Measurements from ENCODE around the gene CAPSL.

Gene CAPSL

DNA sequence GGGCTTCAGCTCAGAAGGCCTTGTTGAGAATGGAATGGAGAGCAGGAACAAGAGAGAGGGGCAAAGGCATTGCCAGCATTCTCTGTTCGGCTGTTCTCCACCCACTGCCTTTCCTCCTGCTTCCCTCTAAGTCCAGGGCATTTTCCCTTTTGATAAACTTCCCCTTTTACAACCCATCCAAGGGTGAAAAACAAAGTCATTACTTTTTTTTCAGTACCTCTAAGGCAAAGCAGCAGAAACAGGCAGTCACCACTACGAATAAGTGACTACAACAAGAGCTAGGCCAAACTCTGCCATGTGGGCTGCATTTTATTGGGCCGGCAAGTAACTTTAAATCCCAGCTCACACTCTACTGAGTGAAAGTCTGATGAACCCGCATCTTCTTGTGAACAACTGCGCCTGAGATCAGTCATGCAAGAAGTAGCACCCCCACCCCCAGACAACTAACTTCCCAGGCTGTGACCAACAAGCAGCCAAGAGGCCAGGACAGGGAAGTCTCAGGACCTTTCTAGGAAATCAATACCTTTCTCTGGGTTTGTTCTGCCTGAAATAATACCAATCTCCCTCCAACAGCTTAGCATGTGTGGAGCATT is 68.6 kb downstream of the CAPSL start:
- DNase-seq (ENCODE audit: low spot score), result no peak
- no peak for TF ChIP-seq CTCF (IDR thresholded peaks at IDR 0.05; ENCODE audit: borderline replicate concordance, control extremely low read depth, extremely low read depth, insufficient read depth, missing control alignments)
- in situ Hi-C loops (cut with MboI; ENCODE audit: low sequenced_read_pairs, unreplicated experiment), result no loop called here

- TF ChIP-seq CTCF (IDR thresholded peaks at IDR 0.05; ENCODE audit: borderline replicate concordance, control extremely low read depth, extremely low read depth, insufficient read depth, missing control alignments), result no peak
- no peak for DNase-seq (ENCODE audit: low spot score)
- in situ Hi-C loops (cut with MboI; ENCODE audit: low sequenced_read_pairs, unreplicated experiment), result no loop called here
These were observed 70.4 kb downstream of the CAPSL start for GRCh38 chr5:35867998-35868397.

GRCh38 chr5:35863159-35863558 is 75.3 kb downstream of the CAPSL start:
- no peak for DNase-seq (ENCODE audit: low spot score)
- no peak for TF ChIP-seq CTCF (IDR thresholded peaks at IDR 0.05; ENCODE audit: borderline replicate concordance, control extremely low read depth, extremely low read depth, insufficient read depth, missing control alignments)
- in situ Hi-C loops (cut with MboI; ENCODE audit: low sequenced_read_pairs, unreplicated experiment), result no loop called here

GRCh38 chr5:35862126-35862525 is 76.3 kb downstream of the CAPSL start:
- no peak for DNase-seq (ENCODE audit: low spot score)
- in situ Hi-C loops (cut with MboI; ENCODE audit: low sequenced_read_pairs, unreplicated experiment), result no loop called here
- TF ChIP-seq CTCF (IDR thresholded peaks at IDR 0.05; ENCODE audit: borderline replicate concordance, control extremely low read depth, extremely low read depth, insufficient read depth, missing control alignments), result no peak

GRCh38 chr5:35861718-35862117 is 76.7 kb downstream of the CAPSL start:
- no peak for TF ChIP-seq CTCF (IDR thresholded peaks at IDR 0.05; ENCODE audit: borderline replicate concordance, control extremely low read depth, extremely low read depth, insufficient read depth, missing control alignments)
- DNase-seq (ENCODE audit: low spot score), result no peak
- in situ Hi-C loops (cut with MboI; ENCODE audit: low sequenced_read_pairs, unreplicated experiment), result no loop called here

GRCh38 chr5:35860686-35861085 is 77.7 kb downstream of the CAPSL start:
- in situ Hi-C loops (cut with MboI; ENCODE audit: low sequenced_read_pairs, unreplicated experiment), result no loop called here

More at GRCh38 chr5:35860686-35861085, 77.7 kb downstream of the CAPSL start:
- DNase-seq (ENCODE audit: low spot score), result no peak
- no peak for TF ChIP-seq CTCF (IDR thresholded peaks at IDR 0.05; ENCODE audit: borderline replicate concordance, control extremely low read depth, extremely low read depth, insufficient read depth, missing control alignments)
